Measurements from ENCODE around the gene SFI1. TPM values are rescaled to one million over a fixed set of nuclear protein-coding genes. Genes with fewer than 3 reads are reported as not detected.
A peak's percentile ranks its signal among the peaks of the same experiment; 100 is the strongest.

SFI1 gene
- total and polyA plus RNA-seq, 2 donors (not counting 1 experiment from before 2014, with no cell fraction given), result 80.2 to 182 TPM

DNA sequence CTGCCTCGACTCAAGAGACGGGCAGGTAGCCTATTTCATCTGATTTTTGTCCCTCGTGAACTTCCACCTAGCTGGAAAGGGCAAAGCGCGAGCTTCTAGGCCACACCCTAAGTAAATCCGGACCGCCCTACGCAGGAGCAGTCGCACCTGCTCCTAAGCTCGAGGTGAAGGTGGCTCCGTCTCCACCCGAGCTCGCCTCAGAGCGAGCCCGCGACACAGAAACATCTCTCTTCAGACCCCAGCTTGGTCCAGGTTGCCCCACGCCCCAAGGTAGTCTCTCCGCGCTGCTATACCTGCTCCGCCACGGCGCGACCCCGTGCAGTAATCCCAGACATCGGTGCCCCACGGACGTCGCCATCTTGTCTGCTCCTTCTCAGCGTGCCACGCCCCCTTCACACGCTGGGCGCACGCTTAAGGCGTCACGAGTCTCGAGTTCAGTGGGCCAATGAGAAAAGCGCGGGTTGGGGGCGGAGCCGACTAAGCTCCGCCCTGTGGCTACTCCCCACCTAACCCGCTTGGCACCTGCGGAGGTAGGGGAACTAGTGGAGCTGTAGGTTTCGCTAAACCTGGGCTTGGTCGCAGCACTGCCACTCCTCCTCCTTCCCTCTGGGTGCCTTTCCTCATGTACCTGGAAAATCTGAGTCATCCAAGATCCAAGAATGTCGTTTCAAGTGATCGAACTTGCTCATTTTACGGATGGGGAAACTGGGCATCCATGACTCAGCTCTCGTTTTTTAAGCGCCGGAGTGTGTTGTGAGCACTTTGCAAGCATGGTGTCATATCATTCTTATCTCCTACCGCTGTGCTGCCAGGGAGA lies 165.7 kb downstream of the SFI1 start, which contains the start of gene PISD:
Gene PISD (minus strand): TSS at position 365 of the 817 bp plus-strand sequence. CDS start 7 bp downstream, at position 358.
- WGBS (ENCODE audit: insufficient coverage), result 1% methylated on average over 48 of the region's 52 CpGs
- H3K4me1 ChIP-seq (ENCODE audit: control insufficient read depth in 2 of 2, insufficient read depth in 2 of 2, low read length in 2 of 2), result peaks cover 12 to 23% of the 10 kb centered on the region in 2 donors
- POLR2A ChIA-PET, result interaction anchor here (0.6 to 2.4 kb wide), 10 partner anchors 14 to 285 kb away, joined by 3 to 13 read pairs (median 6); partner anchors contain the start of genes DEPDC5, DRG1 and PRR14L
- H3K4me1 Mint-ChIP-seq, result peaks cover 31% of the 10 kb centered on the region
- H3K79me2 ChIP-seq (ENCODE audit: control insufficient read depth, insufficient read depth, low read length), result peaks cover 48% of the 10 kb centered on the region
- no peaks in the 10 kb centered on the region for H3K27me3 Mint-ChIP-seq
- intact Hi-C loops (cut with micrococcal nuclease), result loop anchor here (1.0 to 10.0 kb wide), 8 partner anchors 14 to 813 kb away; partner anchors contain the start of genes DRG1, FBXO7, PRR14L and SFI1
- peak; percentile 99 for DNase-seq
- peak within 1 kb of the TSS; percentile 71 for H3K9ac ChIP-seq (ENCODE audit: low read length)
- peak within 1 kb of the TSS; percentile 75 for H3K4me2 ChIP-seq (replicated peaks; ENCODE audit: low read depth, low read length, poor library complexity, severe bottlenecking)
- peak within 1 kb of the TSS; percentile 96 for H3K4me3 Mint-ChIP-seq
- H4K20me1 ChIP-seq (ENCODE audit: control insufficient read depth, insufficient read depth, low read length, poor library complexity, severe bottlenecking), result peaks cover 22% of the 10 kb centered on the region
- H3K36me3 ChIP-seq (replicated peaks in 1 of 2; ENCODE audit: control extremely low read depth in 1 of 2, control insufficient read depth in 1 of 2, extremely low read depth in 1 of 2, insufficient read depth in 2 of 2, low read length in 1 of 2), result no peaks in the 10 kb centered on the region
- peak within 1 kb of the TSS; percentile 97 for H3K27ac Mint-ChIP-seq
- ATAC-seq (ENCODE audit: low read depth), result peak; percentile 98
- H3K9me3 ChIP-seq (ENCODE audit: control extremely low read depth in 1 of 3, control insufficient read depth in 2 of 3, insufficient read depth in 1 of 3, low read length in 2 of 3), result no peaks in the 10 kb centered on the region
- H3K27ac ChIP-seq (ENCODE audit: low read length in 2 of 2), result peak within 1 kb of the TSS; percentile 57 to 81
- H3K27me3 ChIP-seq (replicated peaks in 1 of 4; ENCODE audit: control extremely low read depth in 1 of 4, control insufficient read depth in 3 of 4, insufficient read depth in 4 of 4, low read length in 3 of 4), result no peaks in the 10 kb centered on the region
- no peaks in the 10 kb centered on the region for H3K9me3 Mint-ChIP-seq (ENCODE audit: insufficient read depth)
- TF ChIP-seq EZH2 (IDR thresholded peaks at IDR 0.05; ENCODE audit: borderline replicate concordance, insufficient read depth, low read depth, low read length, poor library complexity, severe bottlenecking), result no peak
- H3K4me3 ChIP-seq (ENCODE audit: control extremely low read depth in 1 of 5, extremely low read depth in 1 of 5, insufficient read depth in 1 of 5, low read depth in 2 of 5, low read length in 4 of 5), result peak within 1 kb of the TSS; percentile 71 to 97 (median 86)
- CTCF ChIA-PET, result interaction anchor here (0.7 to 6.8 kb wide), 12 partner anchors 10 to 308 kb away, joined by 3 to 67 read pairs (median 6); partner anchors contain the start of gene DEPDC5
- H2AFZ ChIP-seq (ENCODE audit: insufficient read depth, low read depth, low read length, poor library complexity, severe bottlenecking), result peak within 1 kb of the TSS; percentile 83

DNA sequence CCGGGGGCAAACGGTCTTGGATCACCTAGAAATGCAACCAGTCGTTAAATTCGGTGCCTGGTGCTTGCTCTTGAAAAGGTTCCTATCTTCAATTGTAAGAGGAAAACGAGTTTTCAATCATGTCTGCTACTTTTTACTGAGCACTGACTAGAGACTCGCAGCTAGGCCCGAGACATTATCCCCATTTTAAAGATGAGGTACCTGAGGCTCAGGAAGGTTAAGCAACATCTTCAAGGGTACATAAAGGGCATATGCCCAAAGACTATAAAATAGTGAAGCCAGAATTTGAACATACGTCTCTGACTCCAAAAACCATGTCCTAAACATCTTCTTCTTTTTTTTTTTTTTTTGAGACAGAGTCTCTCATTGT lies 166.3 kb downstream of the SFI1 start:
- Mint-ChIP-seq H3K27me3 (no peaks in the 10 kb centered on the region), H3K4me1 (peaks cover 31% of the 10 kb centered on the region), H3K27ac (peak overlapping the region; percentile 97), H3K4me3 (peak overlapping the region; percentile 96), H3K9me3 (ENCODE audit: insufficient read depth) (no peaks in the 10 kb centered on the region)
- ChIA-PET CTCF (interaction anchor here (0.7 to 6.8 kb wide), 12 partner anchors 14 to 307 kb away, joined by 3 to 67 read pairs (median 8); partner anchors contain the start of genes DEPDC5 and YWHAH), POLR2A (interaction anchor here (0.7 to 2.4 kb wide), 10 partner anchors 14 to 284 kb away, joined by 3 to 13 read pairs (median 4); partner anchors contain the start of genes DEPDC5, DRG1 and PRR14L)
- H3K36me3 ChIP-seq (replicated peaks in 1 of 2; ENCODE audit: control extremely low read depth in 1 of 2, control insufficient read depth in 1 of 2, extremely low read depth in 1 of 2, insufficient read depth in 2 of 2, low read length in 1 of 2), result no peaks in the 10 kb centered on the region
- peak overlapping the region; percentile 83 for H2AFZ ChIP-seq (ENCODE audit: insufficient read depth, low read depth, low read length, poor library complexity, severe bottlenecking)
- no peak for DNase-seq
- H3K27me3 ChIP-seq (replicated peaks in 1 of 4; ENCODE audit: control extremely low read depth in 1 of 4, control insufficient read depth in 3 of 4, insufficient read depth in 4 of 4, low read length in 3 of 4), result no peaks in the 10 kb centered on the region
- peak overlapping the region; percentile 71 to 97 (median 86) for H3K4me3 ChIP-seq (ENCODE audit: control extremely low read depth in 1 of 5, extremely low read depth in 1 of 5, insufficient read depth in 1 of 5, low read depth in 2 of 5, low read length in 4 of 5)
- H4K20me1 ChIP-seq (ENCODE audit: control insufficient read depth, insufficient read depth, low read length, poor library complexity, severe bottlenecking), result peaks cover 20% of the 10 kb centered on the region
- peak overlapping the region; percentile 75 for H3K4me2 ChIP-seq (replicated peaks; ENCODE audit: low read depth, low read length, poor library complexity, severe bottlenecking)
- peak overlapping the region; percentile 51 to 81 for H3K27ac ChIP-seq (ENCODE audit: low read length in 2 of 2)
- TF ChIP-seq, protein P1, sequence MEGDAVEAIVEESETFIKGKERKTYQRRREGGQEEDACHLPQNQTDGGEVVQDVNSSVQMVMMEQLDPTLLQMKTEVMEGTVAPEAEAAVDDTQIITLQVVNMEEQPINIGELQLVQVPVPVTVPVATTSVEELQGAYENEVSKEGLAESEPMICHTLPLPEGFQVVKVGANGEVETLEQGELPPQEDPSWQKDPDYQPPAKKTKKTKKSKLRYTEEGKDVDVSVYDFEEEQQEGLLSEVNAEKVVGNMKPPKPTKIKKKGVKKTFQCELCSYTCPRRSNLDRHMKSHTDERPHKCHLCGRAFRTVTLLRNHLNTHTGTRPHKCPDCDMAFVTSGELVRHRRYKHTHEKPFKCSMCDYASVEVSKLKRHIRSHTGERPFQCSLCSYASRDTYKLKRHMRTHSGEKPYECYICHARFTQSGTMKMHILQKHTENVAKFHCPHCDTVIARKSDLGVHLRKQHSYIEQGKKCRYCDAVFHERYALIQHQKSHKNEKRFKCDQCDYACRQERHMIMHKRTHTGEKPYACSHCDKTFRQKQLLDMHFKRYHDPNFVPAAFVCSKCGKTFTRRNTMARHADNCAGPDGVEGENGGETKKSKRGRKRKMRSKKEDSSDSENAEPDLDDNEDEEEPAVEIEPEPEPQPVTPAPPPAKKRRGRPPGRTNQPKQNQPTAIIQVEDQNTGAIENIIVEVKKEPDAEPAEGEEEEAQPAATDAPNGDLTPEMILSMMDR (IDR thresholded peaks at IDR 0.05), result no peak
- TF ChIP-seq EZH2 (IDR thresholded peaks at IDR 0.05; ENCODE audit: borderline replicate concordance, insufficient read depth, low read depth, low read length, poor library complexity, severe bottlenecking), result no peak
- WGBS (ENCODE audit: insufficient coverage), result 63% methylated on average over 7 of the region's 8 CpGs
- H3K79me2 ChIP-seq (ENCODE audit: control insufficient read depth, insufficient read depth, low read length), result peaks cover 43% of the 10 kb centered on the region
- H3K4me1 ChIP-seq (ENCODE audit: control insufficient read depth in 2 of 2, insufficient read depth in 2 of 2, low read length in 2 of 2), result peaks cover 12 to 23% of the 10 kb centered on the region in 2 donors
- no peaks in the 10 kb centered on the region for H3K9me3 ChIP-seq (ENCODE audit: control extremely low read depth in 1 of 3, control insufficient read depth in 2 of 3, insufficient read depth in 1 of 3, low read length in 2 of 3)
- intact Hi-C loops (cut with micrococcal nuclease), result loop anchor here (1.0 to 10.0 kb wide), 8 partner anchors 14 to 812 kb away; partner anchors contain the start of genes DRG1, FBXO7, PRR14L and SFI1
- H3K9ac ChIP-seq (ENCODE audit: low read length), result peak overlapping the region; percentile 71
- ATAC-seq (ENCODE audit: low read depth), result no peak

Data from B cell (primary cell).